ENCODE measurements around the gene LMBRD2.

DNA sequence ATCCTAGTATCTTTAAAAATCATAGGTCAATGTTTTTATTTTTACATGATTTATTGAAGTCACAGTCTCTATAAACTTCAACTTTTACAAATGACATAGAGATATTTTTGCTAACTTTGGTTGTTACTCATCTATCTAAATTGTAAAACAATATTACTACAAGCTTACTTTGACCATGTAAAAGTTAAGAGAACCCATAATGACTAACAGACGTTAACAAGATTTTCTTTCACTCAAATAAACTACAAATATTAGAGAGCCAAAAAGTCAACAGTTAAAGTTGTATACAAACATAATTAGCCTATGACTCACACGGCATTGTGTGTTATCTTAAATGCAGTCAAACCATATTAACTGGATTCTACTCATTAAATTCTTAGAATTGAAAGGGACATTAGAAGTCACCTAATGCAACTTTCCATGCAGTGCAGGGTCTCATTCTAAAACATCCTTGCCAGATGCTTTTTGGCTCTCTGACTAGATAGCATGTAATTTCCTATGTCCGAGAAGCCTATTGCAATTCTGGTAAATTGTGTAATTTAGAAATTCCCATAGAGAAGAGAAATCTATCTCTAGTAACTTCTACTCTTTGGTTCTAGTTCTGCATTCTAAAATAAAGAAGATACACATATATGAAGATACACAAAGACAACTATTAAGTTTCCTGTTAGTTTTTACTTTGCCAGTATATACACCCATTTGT, 42.8 kb downstream of the LMBRD2 start:
- no peak for TF ChIP-seq POLR2AphosphoS5 (IDR thresholded peaks at IDR 0.05)
- no peak for TF ChIP-seq POLR2A (IDR thresholded peaks at IDR 0.05)
- TF ChIP-seq, protein P1, sequence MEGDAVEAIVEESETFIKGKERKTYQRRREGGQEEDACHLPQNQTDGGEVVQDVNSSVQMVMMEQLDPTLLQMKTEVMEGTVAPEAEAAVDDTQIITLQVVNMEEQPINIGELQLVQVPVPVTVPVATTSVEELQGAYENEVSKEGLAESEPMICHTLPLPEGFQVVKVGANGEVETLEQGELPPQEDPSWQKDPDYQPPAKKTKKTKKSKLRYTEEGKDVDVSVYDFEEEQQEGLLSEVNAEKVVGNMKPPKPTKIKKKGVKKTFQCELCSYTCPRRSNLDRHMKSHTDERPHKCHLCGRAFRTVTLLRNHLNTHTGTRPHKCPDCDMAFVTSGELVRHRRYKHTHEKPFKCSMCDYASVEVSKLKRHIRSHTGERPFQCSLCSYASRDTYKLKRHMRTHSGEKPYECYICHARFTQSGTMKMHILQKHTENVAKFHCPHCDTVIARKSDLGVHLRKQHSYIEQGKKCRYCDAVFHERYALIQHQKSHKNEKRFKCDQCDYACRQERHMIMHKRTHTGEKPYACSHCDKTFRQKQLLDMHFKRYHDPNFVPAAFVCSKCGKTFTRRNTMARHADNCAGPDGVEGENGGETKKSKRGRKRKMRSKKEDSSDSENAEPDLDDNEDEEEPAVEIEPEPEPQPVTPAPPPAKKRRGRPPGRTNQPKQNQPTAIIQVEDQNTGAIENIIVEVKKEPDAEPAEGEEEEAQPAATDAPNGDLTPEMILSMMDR (IDR thresholded peaks at IDR 0.05): no peak
- no peak for TF ChIP-seq EP300 (IDR thresholded peaks at IDR 0.05)

All from suprapubic skin (tissue), 4 donors.